LNCAP (cell line): ENCODE data around the gene MEGF10.

Source experiments
- TF ChIP-seq, protein P1 (sequence below): fragments of 450-650 bp; IDR thresholded peaks from 2 replicates; pipeline ENCODE4 v1.5.1; 2017; ENCODE audit warnings: mild to moderate bottlenecking

Gene MEGF10

DNA sequence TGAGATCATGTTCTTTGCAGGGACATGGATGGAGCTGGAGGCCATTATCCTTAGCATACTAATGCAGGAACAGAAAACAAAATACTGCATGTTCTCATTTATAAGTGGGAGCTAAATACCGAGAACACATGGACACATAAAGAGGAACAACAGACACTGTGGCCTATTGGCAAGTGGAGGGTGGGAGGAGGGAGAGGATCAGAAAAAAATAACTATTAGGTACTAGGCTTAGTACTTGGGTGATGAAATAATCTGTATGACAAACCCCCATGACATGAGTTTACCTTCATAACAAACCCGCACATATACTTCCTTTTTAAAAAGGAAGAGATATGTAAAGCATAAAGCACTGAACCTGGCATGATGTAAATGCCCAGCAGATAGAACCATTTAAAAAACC is 99.0 kb downstream of the MEGF10 start:
- TF ChIP-seq, protein P1, sequence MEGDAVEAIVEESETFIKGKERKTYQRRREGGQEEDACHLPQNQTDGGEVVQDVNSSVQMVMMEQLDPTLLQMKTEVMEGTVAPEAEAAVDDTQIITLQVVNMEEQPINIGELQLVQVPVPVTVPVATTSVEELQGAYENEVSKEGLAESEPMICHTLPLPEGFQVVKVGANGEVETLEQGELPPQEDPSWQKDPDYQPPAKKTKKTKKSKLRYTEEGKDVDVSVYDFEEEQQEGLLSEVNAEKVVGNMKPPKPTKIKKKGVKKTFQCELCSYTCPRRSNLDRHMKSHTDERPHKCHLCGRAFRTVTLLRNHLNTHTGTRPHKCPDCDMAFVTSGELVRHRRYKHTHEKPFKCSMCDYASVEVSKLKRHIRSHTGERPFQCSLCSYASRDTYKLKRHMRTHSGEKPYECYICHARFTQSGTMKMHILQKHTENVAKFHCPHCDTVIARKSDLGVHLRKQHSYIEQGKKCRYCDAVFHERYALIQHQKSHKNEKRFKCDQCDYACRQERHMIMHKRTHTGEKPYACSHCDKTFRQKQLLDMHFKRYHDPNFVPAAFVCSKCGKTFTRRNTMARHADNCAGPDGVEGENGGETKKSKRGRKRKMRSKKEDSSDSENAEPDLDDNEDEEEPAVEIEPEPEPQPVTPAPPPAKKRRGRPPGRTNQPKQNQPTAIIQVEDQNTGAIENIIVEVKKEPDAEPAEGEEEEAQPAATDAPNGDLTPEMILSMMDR: no peak

DNA sequence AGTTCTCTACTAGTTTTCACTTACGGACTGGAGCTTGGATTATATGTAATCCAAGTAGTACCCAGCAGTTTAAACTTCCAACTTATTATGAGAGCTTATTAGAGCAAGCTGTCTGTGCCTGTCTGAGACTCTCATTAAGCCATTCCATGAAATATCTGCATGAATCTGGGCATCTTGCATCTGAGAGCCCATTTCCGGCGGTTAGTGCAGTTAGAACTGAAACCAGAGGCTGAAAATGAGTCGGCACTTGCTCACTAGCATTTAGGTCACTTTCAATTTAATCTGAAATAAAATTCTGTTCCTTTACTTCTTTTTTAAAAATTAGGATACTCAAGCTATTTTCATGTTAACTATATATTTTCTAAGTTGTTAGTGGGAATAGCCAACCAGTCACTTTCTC is 102.2 kb downstream of the MEGF10 start:
- TF ChIP-seq, protein P1: no peak

DNA sequence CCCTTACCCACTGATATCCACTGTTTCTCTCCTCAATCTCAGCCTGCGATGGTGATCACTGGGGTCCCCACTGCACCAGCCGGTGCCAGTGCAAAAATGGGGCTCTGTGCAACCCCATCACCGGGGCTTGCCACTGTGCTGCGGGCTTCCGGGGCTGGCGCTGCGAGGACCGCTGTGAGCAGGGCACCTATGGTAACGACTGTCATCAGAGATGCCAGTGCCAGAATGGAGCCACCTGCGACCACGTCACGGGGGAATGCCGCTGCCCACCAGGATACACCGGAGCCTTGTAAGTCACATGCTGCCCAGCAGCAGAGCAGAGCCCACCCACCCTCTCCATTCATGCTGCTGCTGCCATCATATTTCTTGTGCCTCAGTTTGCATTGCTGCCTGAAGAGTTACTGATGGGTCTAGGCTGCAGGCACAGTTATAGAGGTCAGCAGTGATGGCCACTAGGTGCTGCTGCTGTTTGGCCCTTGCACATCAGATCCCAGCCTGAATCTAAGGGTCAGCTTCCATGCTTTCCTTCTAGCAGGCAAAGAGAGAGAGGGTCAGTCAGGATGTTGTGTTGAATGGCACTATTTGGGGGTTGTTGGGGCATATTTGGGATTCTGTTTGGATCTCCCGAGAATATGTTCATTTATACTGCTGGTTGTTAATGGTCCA is 106.0 kb downstream of the MEGF10 start:
- TF ChIP-seq, protein P1: no peak

GRCh38 chr5:127398508-127398907 is 107.9 kb downstream of the MEGF10 start:
- TF ChIP-seq, protein P1: no peak

GRCh38 chr5:127399068-127399467 is 108.5 kb downstream of the MEGF10 start:
- TF ChIP-seq, protein P1: no peak

GRCh38 chr5:127400539-127400938 is 109.9 kb downstream of the MEGF10 start:
- TF ChIP-seq, protein P1: no peak

DNA sequence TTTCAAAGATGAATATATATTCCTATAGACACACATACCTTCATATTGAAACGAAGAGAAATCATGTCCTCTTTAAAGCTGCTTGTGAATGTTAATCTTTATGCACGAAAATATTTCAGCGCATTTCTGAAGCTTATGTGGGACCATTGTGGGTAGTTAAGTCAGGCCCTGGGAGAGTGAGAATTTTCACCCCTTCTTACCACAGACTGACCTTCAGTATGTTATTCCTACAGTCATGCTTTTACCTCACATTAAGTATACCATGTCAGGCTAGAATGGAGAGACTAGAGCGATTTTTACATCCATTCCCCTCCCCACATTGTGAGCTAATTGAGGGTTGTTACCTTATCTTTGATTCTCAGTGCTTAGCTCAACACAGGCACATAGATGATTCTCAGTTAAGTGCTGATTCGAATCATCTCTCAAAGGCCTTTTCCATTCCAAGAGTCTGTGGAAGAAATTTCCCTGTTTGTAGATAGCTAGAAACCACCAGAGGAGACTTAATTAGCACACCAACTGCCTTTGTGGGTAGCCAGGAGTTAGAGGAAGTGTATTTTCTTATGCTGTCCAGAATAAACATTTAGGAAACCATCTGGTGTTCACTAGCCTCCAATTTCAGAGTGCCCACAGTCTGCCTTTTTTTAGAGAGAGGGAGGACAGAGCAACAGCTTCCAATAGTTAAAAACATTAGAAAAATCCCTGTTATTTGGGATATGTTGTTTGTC is 110.5 kb downstream of the MEGF10 start:
- TF ChIP-seq, protein P1: no peak
